Measurements from ENCODE around the gene PARVG.

Gene PARVG

DNA sequence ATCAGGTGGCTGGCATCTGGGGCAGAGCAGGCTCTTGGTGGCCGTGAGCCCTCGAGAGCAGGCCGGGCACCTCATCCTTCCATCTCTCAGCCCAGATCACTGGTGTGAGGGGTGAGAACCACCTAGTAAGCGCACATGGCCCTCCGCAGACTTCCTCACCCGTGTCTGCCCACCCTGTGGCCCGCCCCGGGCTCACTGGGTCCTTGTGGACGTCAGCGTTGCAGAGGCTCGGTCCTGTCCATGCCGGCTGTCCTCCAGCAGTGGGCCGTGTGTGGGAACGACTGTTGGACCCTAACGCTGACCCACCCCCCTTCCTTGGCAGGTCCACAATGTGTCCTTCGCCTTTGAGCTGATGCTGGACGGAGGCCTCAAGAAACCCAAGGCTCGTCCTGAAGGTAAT, 17.2 kb upstream of the PARVG start:
- Histone ChIP-seq H3K27ac (ENCODE audit: low read depth, low read length) (no peak overlapping the region), H3K9me3 (ENCODE audit: control insufficient read depth, insufficient read depth, low read length) (no peaks in the 10 kb centered on the region), H3F3A (ENCODE audit: control insufficient read depth, insufficient read depth) (no peaks in the 10 kb centered on the region), H3K4me1 (ENCODE audit: control insufficient read depth, low read length) (no peaks in the 10 kb centered on the region), H3K36me3 (ENCODE audit: control insufficient read depth, low read length) (no peaks in the 10 kb centered on the region), H3K27me3 (ENCODE audit: control insufficient read depth, low read length) (no peaks in the 10 kb centered on the region), H3K79me2 (ENCODE audit: control insufficient read depth, low read length) (no peaks in the 10 kb centered on the region), H4K20me1 (ENCODE audit: control insufficient read depth, insufficient read depth, low read depth, low read length) (no peaks in the 10 kb centered on the region), H3K4me2 (ENCODE audit: low read length) (no peak overlapping the region), H3K4me3 (ENCODE audit: low read length) (no peak overlapping the region), H3K9me2 (replicated peaks; ENCODE audit: control insufficient read depth, low read length) (no peaks in the 10 kb centered on the region)
- TF ChIP-seq, protein P1, sequence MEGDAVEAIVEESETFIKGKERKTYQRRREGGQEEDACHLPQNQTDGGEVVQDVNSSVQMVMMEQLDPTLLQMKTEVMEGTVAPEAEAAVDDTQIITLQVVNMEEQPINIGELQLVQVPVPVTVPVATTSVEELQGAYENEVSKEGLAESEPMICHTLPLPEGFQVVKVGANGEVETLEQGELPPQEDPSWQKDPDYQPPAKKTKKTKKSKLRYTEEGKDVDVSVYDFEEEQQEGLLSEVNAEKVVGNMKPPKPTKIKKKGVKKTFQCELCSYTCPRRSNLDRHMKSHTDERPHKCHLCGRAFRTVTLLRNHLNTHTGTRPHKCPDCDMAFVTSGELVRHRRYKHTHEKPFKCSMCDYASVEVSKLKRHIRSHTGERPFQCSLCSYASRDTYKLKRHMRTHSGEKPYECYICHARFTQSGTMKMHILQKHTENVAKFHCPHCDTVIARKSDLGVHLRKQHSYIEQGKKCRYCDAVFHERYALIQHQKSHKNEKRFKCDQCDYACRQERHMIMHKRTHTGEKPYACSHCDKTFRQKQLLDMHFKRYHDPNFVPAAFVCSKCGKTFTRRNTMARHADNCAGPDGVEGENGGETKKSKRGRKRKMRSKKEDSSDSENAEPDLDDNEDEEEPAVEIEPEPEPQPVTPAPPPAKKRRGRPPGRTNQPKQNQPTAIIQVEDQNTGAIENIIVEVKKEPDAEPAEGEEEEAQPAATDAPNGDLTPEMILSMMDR (IDR thresholded peaks at IDR 0.05; ENCODE audit: low read depth, low read length, poor library complexity, severe bottlenecking): no peak
- TF ChIP-seq EZH2phosphoT487 (IDR thresholded peaks at IDR 0.05; ENCODE audit: borderline replicate concordance, low read length): no peak

DNA sequence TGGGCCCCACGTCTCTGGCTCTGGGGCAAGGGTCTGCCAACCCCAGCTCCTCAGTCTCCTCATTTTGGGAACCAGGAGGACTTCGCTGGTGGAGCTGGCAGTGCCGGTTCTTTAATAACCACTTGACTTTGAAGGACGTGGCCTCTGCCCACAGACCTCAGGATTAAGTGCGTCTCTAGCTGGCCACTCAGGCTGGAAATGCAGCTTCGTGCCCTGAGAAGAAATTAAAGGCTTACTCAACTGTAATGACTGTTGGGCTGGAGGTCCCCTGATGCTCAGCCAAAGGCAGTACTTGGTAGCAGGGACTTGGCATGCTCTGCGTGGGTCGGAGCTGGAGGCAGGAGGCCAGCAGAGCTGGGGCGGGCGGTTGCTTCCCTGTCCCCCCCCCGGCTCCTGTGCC, 16.7 kb upstream of the PARVG start:
- H3K36me3 ChIP-seq (ENCODE audit: control insufficient read depth, low read length): no peaks in the 10 kb centered on the region
- H3K79me2 ChIP-seq (ENCODE audit: control insufficient read depth, low read length): no peaks in the 10 kb centered on the region
- H3K9me3 ChIP-seq (ENCODE audit: control insufficient read depth, insufficient read depth, low read length): no peaks in the 10 kb centered on the region
- no peaks in the 10 kb centered on the region for H3F3A ChIP-seq (ENCODE audit: control insufficient read depth, insufficient read depth)
- no peak overlapping the region for H3K4me2 ChIP-seq (ENCODE audit: low read length)
- H4K20me1 ChIP-seq (ENCODE audit: control insufficient read depth, insufficient read depth, low read depth, low read length): no peaks in the 10 kb centered on the region
- no peak overlapping the region for H3K27ac ChIP-seq (ENCODE audit: low read depth, low read length)
- no peaks in the 10 kb centered on the region for H3K27me3 ChIP-seq (ENCODE audit: control insufficient read depth, low read length)
- H3K4me1 ChIP-seq (ENCODE audit: control insufficient read depth, low read length): no peaks in the 10 kb centered on the region
- no peak overlapping the region for H3K4me3 ChIP-seq (ENCODE audit: low read length)
- no peak for TF ChIP-seq EZH2phosphoT487 (IDR thresholded peaks at IDR 0.05; ENCODE audit: borderline replicate concordance, low read length)
- TF ChIP-seq, protein P1 (IDR thresholded peaks at IDR 0.05; ENCODE audit: low read depth, low read length, poor library complexity, severe bottlenecking): no peak
- no peaks in the 10 kb centered on the region for H3K9me2 ChIP-seq (replicated peaks; ENCODE audit: control insufficient read depth, low read length)

DNA sequence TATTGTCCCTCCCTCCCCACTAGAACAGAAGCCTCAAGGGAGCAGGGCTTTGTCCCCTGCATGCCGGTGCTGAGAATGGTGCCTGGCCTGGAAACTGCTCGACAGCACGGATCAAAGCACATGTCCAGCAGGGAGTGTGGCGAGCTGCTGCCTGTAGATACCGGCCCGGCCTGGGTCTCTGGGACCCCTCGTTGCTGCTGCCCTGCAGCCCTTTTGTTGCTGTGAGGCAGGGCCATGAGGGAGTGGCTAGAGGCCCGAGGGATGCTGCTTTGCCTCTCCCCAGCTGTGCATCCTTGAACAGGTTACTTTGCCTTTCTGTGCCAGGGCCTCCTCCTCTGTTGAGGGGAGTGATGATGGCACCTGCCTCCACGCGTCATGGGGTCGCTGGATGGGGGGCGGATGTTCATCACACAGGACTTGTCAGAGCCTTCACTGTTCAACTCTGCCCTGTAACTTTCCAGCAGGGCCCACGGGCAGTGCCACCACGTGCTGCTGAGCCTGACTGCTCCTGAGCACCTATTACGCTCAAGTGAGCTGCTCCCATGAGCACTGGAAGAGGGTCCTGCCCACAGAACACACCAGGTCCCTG, 15.3 kb upstream of the PARVG start:
- H3K4me1 ChIP-seq (ENCODE audit: control insufficient read depth, low read length): no peaks in the 10 kb centered on the region
- no peaks in the 10 kb centered on the region for H3K9me2 ChIP-seq (replicated peaks; ENCODE audit: control insufficient read depth, low read length)
- H4K20me1 ChIP-seq (ENCODE audit: control insufficient read depth, insufficient read depth, low read depth, low read length): no peaks in the 10 kb centered on the region
- H3K27ac ChIP-seq (ENCODE audit: low read depth, low read length): no peak overlapping the region
- H3K4me2 ChIP-seq (ENCODE audit: low read length): no peak overlapping the region
- no peaks in the 10 kb centered on the region for H3K9me3 ChIP-seq (ENCODE audit: control insufficient read depth, insufficient read depth, low read length)
- no peaks in the 10 kb centered on the region for H3F3A ChIP-seq (ENCODE audit: control insufficient read depth, insufficient read depth)
- H3K4me3 ChIP-seq (ENCODE audit: low read length): no peak overlapping the region
- H3K79me2 ChIP-seq (ENCODE audit: control insufficient read depth, low read length): no peaks in the 10 kb centered on the region
- no peaks in the 10 kb centered on the region for H3K27me3 ChIP-seq (ENCODE audit: control insufficient read depth, low read length)
- H3K36me3 ChIP-seq (ENCODE audit: control insufficient read depth, low read length): no peaks in the 10 kb centered on the region
- TF ChIP-seq EZH2phosphoT487 (IDR thresholded peaks at IDR 0.05; ENCODE audit: borderline replicate concordance, low read length): no peak
- TF ChIP-seq, protein P1 (IDR thresholded peaks at IDR 0.05; ENCODE audit: low read depth, low read length, poor library complexity, severe bottlenecking): no peak
